Spleen (tissue), 7 donors: ENCODE results near the gene XPO6.

ENCODE experiments used
- POLR2A ChIP-seq, 3 donors: fragments of 450-650 bp; IDR thresholded peaks; one replicate each; pipeline ENCODE4 v1.5.1; 2017; ENCODE audit warnings: antibody characterized with exemption in 3 of 3, mild to moderate bottlenecking in 1 of 3
- POLR2AphosphoS5 ChIP-seq, 3 donors: sonication (generic); formaldehyde crosslinking; IDR thresholded peaks; one replicate each; pipeline ENCODE4 v1.5.1; 2017; ENCODE audit warnings: antibody characterized with exemption in 3 of 3
- TF ChIP-seq, protein P1 (sequence below), 11 experiments: fragments of 200-600 bp in 7 of 11; fragments of 450-650 bp in 4 of 11; sonication (generic) in 4 of 11; IDR thresholded peaks in 8 of 11; conservative IDR thresholded peaks in 3 of 11; 1 replicate in 7 of 11; 2 replicates in 4 of 11; pipeline versions ENCODE4 v1.4.0 to v1.8.0; 2016 to 2021; ENCODE audit warnings: antibody characterized with exemption in 11 of 11, inconsistent platforms in 4 of 11, mild to moderate bottlenecking in 1 of 11
- donor health status: DM: no; HTN: no; CAD: no; lungs with moderate emphysema.
- donor health status: DM: no; HTN: no; CAD: no.
- donor health status: DM: no; HTN: no; CAD: no.

- TF ChIP-seq, protein P1, sequence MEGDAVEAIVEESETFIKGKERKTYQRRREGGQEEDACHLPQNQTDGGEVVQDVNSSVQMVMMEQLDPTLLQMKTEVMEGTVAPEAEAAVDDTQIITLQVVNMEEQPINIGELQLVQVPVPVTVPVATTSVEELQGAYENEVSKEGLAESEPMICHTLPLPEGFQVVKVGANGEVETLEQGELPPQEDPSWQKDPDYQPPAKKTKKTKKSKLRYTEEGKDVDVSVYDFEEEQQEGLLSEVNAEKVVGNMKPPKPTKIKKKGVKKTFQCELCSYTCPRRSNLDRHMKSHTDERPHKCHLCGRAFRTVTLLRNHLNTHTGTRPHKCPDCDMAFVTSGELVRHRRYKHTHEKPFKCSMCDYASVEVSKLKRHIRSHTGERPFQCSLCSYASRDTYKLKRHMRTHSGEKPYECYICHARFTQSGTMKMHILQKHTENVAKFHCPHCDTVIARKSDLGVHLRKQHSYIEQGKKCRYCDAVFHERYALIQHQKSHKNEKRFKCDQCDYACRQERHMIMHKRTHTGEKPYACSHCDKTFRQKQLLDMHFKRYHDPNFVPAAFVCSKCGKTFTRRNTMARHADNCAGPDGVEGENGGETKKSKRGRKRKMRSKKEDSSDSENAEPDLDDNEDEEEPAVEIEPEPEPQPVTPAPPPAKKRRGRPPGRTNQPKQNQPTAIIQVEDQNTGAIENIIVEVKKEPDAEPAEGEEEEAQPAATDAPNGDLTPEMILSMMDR (IDR thresholded peaks at IDR 0.05 in 8 of 11, conservative IDR thresholded peaks at IDR 0.05 in 3 of 11): no peak
- TF ChIP-seq POLR2AphosphoS5 (IDR thresholded peaks at IDR 0.05) (no peak), POLR2A (IDR thresholded peaks at IDR 0.05) (no peak)
These were observed 29.6 kb downstream of the XPO6 start for GRCh38 chr16:28182183-28182582.
